B cell (primary cell): ENCODE measurements around the gene CYP2W1. TPM values are rescaled to one million over a fixed set of nuclear protein-coding genes. Genes with fewer than 3 reads are reported as not detected.

ENCODE experiments used
- ATAC-seq: fragments of 200-7000 bp; cut with Tn5 transposase; one replicate; pipeline ENCODE4 v1.10.0; 2021; ENCODE audit warnings: low read depth, mild to moderate bottlenecking, moderate number of reproducible peaks, moderate library complexity
- CTCF ChIA-PET: fragments of 350-600 bp; sonication (Branson Sonifier 250); formaldehyde crosslinking; loops from one replicate; lab custom pipeline; 2021; ENCODE audit warnings: antibody characterized with exemption, inconsistent platforms; lab: Charles Lee
- POLR2A ChIA-PET: fragments of 350-600 bp; sonication (Branson Sonifier 250); formaldehyde crosslinking; loops from one replicate; lab custom pipeline; 2021; ENCODE audit warnings: antibody characterized with exemption; lab: Charles Lee
- DNase-seq: peaks from one replicate; pipeline ENCODE4 v3.0.0; 2013
- H2AFZ ChIP-seq: 2 replicates; pipeline ENCODE4 v1.6.1; 2012; ENCODE audit warnings: mild to moderate bottlenecking, low read depth, low read length; ENCODE audit not compliant: insufficient read depth, poor library complexity, severe bottlenecking
- H3K27ac ChIP-seq, 2 donors: 1 replicate in 1 of 2; 2 replicates in 1 of 2; pipeline ENCODE4 v1.5.1; 2012 to 2013; ENCODE audit warnings: low read length in 2 of 2, mild to moderate bottlenecking in 2 of 2, moderate library complexity in 1 of 2
- H3K27me3 ChIP-seq, 4 experiments: fragments of 200-600 bp in 1 of 4; sonication (generic) in 1 of 4; replicated peaks in 1 of 4; 1 replicate in 2 of 4; 2 replicates in 2 of 4; pipeline versions ENCODE4 v1.6.1 to v1.7.0; 2013 to 2016; ENCODE audit warnings: low read length in 3 of 4, mild to moderate bottlenecking in 2 of 4, mixed read lengths in 1 of 4, moderate library complexity in 1 of 4; ENCODE audit not compliant: insufficient read depth in 4 of 4, control insufficient read depth in 3 of 4; ENCODE audit errors: control extremely low read depth in 1 of 4
- H3K36me3 ChIP-seq, 2 experiments: replicated peaks in 1 of 2; 1 replicate in 1 of 2; 2 replicates in 1 of 2; pipeline versions ENCODE4 v1.6.1 to v1.7.1; 2013; ENCODE audit warnings: low read length in 1 of 2; ENCODE audit not compliant: insufficient read depth in 2 of 2, control insufficient read depth in 1 of 2; ENCODE audit errors: control extremely low read depth in 1 of 2, extremely low read depth in 1 of 2
- H3K4me1 ChIP-seq, 2 donors: fragments of 200-600 bp in 1 of 2; sonication (generic) in 1 of 2; 1 replicate in 1 of 2; 2 replicates in 1 of 2; pipeline versions ENCODE4 v1.5.1 to v1.6.1; 2013 to 2017; ENCODE audit warnings: low read length in 2 of 2; ENCODE audit not compliant: control insufficient read depth in 2 of 2, insufficient read depth in 2 of 2
- H3K4me2 ChIP-seq: replicated peaks from 2 replicates; pipeline ENCODE3; 2012; ENCODE audit warnings: mild to moderate bottlenecking, low read depth, low read length; ENCODE audit not compliant: poor library complexity, severe bottlenecking
- H3K4me3 ChIP-seq, 5 experiments: fragments of 200-600 bp in 1 of 5; sonication (generic) in 1 of 5; 1 replicate in 3 of 5; 2 replicates in 2 of 5; pipeline versions ENCODE4 v1.5.1 to v1.7.0; 2011 to 2016; ENCODE audit warnings: low read length in 4 of 5, mild to moderate bottlenecking in 4 of 5, low read depth in 2 of 5, control low read depth in 1 of 5, moderate library complexity in 1 of 5; ENCODE audit not compliant: insufficient read depth in 1 of 5; ENCODE audit errors: control extremely low read depth in 1 of 5, extremely low read depth in 1 of 5
- H3K79me2 ChIP-seq: fragments of 200-600 bp; sonication (generic); one replicate; pipeline ENCODE4 v1.6.0; 2016; ENCODE audit warnings: low read length; ENCODE audit not compliant: control insufficient read depth, insufficient read depth
- H3K9ac ChIP-seq: fragments of 200-600 bp; sonication (generic); 2 replicates; pipeline ENCODE4 v1.6.1; 2017; ENCODE audit warnings: mild to moderate bottlenecking, low read length, moderate library complexity
- H3K9me3 ChIP-seq, 3 donors: one replicate each; pipeline versions ENCODE4 v1.6.1 to v1.7.1; 2013; ENCODE audit warnings: low read length in 2 of 3; ENCODE audit not compliant: control insufficient read depth in 2 of 3, insufficient read depth in 1 of 3; ENCODE audit errors: control extremely low read depth in 1 of 3
- H4K20me1 ChIP-seq: 2 replicates; pipeline ENCODE4 v1.6.0; 2012; ENCODE audit warnings: mild to moderate bottlenecking, low read length; ENCODE audit not compliant: insufficient read depth, control insufficient read depth, poor library complexity, severe bottlenecking
- H3K27ac Mint-ChIP-seq: one replicate; pipeline ENCODE4 v1.8.0; 2021; ENCODE audit warnings: mixed read lengths
- H3K27me3 Mint-ChIP-seq: one replicate; pipeline ENCODE4 v1.8.0; 2021; ENCODE audit warnings: mixed read lengths
- H3K4me1 Mint-ChIP-seq: one replicate; pipeline ENCODE4 v1.8.0; 2021; ENCODE audit warnings: mixed read lengths
- H3K4me3 Mint-ChIP-seq: one replicate; pipeline ENCODE4 v1.8.0; 2021; ENCODE audit warnings: mixed read lengths
- H3K9me3 Mint-ChIP-seq: one replicate; pipeline ENCODE4 v1.8.0; 2022; ENCODE audit warnings: mixed read lengths; ENCODE audit not compliant: insufficient read depth
- CTCF ChIP-seq: fragments of 200-600 bp; IDR thresholded peaks from one replicate; pipeline ENCODE4 v1.8.0; 2022; ENCODE audit warnings: antibody characterized with exemption, mild to moderate bottlenecking
- EZH2 ChIP-seq: IDR thresholded peaks from 2 replicates; pipeline ENCODE4 v1.6.1; 2012; ENCODE audit warnings: borderline replicate concordance, low read depth, mild to moderate bottlenecking, moderate library complexity, low read length; ENCODE audit not compliant: insufficient read depth, poor library complexity, severe bottlenecking
- WGBS: methylation state at CpG from one replicate; pipeline ENCODE4 v1.1.5; 2013; ENCODE audit warnings: missing lambda C conversion rate; ENCODE audit not compliant: insufficient coverage; 5-methylcytosine and 5-hydroxymethylcytosine counted together
- intact Hi-C: fragments of 100-400 bp; cut with micrococcal nuclease; formaldehyde crosslinking; loops from one replicate; pipeline ENCODE4 v1.10.0; 2022
- polyA plus RNA-seq: library from polyadenylated mRNA; depleted of rRNA; stranded (reverse); fragments of >200 nt; gene quantifications from 2 replicates; pipeline ENCODE4 v1.2.3, GENCODE V29; 2012
- total RNA-seq, 2 donors: library from RNA; stranded (reverse); fragments of 120-200 nt in 1 of 2; gene quantifications; 1 replicate in 1 of 2; 2 replicates in 1 of 2; pipeline versions ENCODE4 v1.2.3 to v1.2.4, GENCODE V29; 2013 to 2022

CYP2W1 gene
- total and polyA plus RNA-seq, 2 donors (not counting 1 experiment from before 2014, with no cell fraction given), result not detected

GRCh38 chr7:938546-939185, 44.3 kb upstream of the CYP2W1 start:
- H3K9me3 Mint-ChIP-seq, result peaks cover 10% of the 10 kb centered on the region
- H3K4me1 Mint-ChIP-seq, result peaks cover 13% of the 10 kb centered on the region
- Histone ChIP-seq H3K4me3 (no peak overlapping the region), H3K27me3 (no peaks in the 10 kb centered on the region), H3K4me2 (no peak overlapping the region), H3K4me1 (peaks cover 0 to 7% of the 10 kb centered on the region in 2 donors), H3K9me3 (peaks cover 0 to 4% (median 2%) of the 10 kb centered on the region in 3 donors), H2AFZ (no peak overlapping the region), H3K36me3 (no peaks in the 10 kb centered on the region), H3K9ac (no peak overlapping the region), H3K79me2 (no peaks in the 10 kb centered on the region), H3K27ac (no peak overlapping the region), H4K20me1 (no peaks in the 10 kb centered on the region)
- intact Hi-C loops, result no loop called here
- DNase-seq (no peak), ATAC-seq (no peak)
- no peak overlapping the region for H3K27ac Mint-ChIP-seq
- H3K4me3 Mint-ChIP-seq, result no peak overlapping the region
- ChIA-PET CTCF (interaction anchor here (1.1 kb wide), 1 partner anchor 17 kb away, joined by 4 read pairs; no protein-coding TSS in a partner anchor), POLR2A (no interaction called here)
- peaks cover 13% of the 10 kb centered on the region for H3K27me3 Mint-ChIP-seq
- WGBS, result 99% methylated on average over 27 of the region's 27 CpGs
- TF ChIP-seq CTCF, result no peak
- no peak for TF ChIP-seq EZH2

DNA sequence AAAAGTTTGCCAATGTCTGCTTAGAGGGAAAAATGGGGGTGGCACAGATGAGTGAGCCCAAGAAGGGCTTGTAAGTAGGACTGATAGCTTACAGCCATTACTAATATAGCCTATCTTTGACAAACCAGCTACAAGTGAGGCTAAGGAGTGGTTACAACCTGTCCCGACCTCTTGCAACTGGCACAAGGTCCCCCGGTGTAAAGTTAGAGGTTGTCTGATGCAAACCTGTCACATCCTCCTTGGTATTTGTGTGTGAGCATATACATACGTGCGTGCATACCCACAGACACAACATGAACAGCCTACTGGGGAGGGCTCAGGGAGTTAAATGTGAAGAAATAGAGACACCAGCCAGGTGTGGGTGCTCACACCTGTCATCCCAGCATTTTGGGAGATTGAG, 43.1 kb upstream of the CYP2W1 start:
- Mint-ChIP-seq H3K9me3 (peaks cover 10% of the 10 kb centered on the region), H3K4me3 (no peak overlapping the region), H3K4me1 (peaks cover 13% of the 10 kb centered on the region), H3K27me3 (peaks cover 13% of the 10 kb centered on the region), H3K27ac (no peak overlapping the region)
- POLR2A ChIA-PET, result interaction anchor here (0.7 kb wide), 2 partner anchors 16 to 54 kb away, joined by 5 read pairs; no protein-coding TSS in a partner anchor
- DNase-seq, result no peak
- no peaks in the 10 kb centered on the region for H3K36me3 ChIP-seq
- CTCF ChIA-PET, result no interaction called here
- intact Hi-C loops, result no loop called here
- no peak overlapping the region for H3K9ac ChIP-seq
- peaks cover 0 to 4% (median 2%) of the 10 kb centered on the region in 3 donors for H3K9me3 ChIP-seq
- H3K4me3 ChIP-seq, result no peak overlapping the region
- no peak for ATAC-seq
- no CpG with 5 or more reads among the region's 4 CpGs for WGBS
- H3K4me1 ChIP-seq, result peaks cover 0 to 7% of the 10 kb centered on the region in 2 donors
- H4K20me1 ChIP-seq, result no peaks in the 10 kb centered on the region
- no peaks in the 10 kb centered on the region for H3K27me3 ChIP-seq
- H3K79me2 ChIP-seq, result no peaks in the 10 kb centered on the region
- no peak overlapping the region for H3K4me2 ChIP-seq
- no peak overlapping the region for H3K27ac ChIP-seq
- TF ChIP-seq EZH2 (no peak), CTCF (no peak)
- H2AFZ ChIP-seq, result no peak overlapping the region
